ENCODE measurements around the gene EXTL1.

EXTL1 gene

DNA sequence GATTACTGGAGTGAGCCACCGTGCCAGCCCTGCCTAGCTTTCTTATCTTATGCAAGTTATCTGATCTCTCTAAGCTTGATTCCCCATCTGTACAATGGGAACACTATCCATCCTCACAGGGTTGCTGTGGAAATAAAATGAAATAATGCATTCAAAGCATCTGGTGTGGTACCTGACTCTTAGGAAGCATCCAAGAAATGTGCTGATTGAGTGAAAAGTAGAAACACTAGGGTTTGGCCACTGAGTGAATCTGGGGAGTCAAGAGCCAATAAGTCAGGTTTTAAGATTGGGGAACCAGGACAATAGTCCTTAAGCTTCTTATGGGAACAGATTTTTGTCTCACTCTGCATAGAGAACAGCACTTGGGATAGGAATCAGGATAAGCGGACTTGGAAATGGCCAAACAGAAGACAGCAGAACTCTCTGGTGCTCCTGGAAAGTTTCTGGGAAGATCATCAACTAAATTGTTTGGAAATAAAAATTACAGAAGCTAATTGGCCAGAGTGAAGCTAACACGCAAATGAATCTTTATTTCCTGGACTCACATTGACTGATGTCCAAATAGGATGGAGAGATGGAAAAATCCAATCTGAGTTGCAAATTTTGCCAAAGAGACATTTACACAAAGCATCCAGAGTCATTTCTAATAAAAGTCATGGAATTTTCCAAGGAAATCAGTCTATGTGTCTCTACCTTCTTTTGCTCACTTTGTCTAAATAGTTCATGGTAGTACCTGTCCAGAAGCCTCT, 27.0 kb upstream of the EXTL1 start:
- H3K27ac ChIP-seq, result peak overlapping the region in 7 of 11 experiments; percentile 96 to 100 (median 99); a peak in 10 of 22 replicates
- no peak for TF ChIP-seq Cebpa-rat (IDR thresholded peaks at IDR 0.05)
- H3K9ac ChIP-seq, result no peak overlapping the region

DNA sequence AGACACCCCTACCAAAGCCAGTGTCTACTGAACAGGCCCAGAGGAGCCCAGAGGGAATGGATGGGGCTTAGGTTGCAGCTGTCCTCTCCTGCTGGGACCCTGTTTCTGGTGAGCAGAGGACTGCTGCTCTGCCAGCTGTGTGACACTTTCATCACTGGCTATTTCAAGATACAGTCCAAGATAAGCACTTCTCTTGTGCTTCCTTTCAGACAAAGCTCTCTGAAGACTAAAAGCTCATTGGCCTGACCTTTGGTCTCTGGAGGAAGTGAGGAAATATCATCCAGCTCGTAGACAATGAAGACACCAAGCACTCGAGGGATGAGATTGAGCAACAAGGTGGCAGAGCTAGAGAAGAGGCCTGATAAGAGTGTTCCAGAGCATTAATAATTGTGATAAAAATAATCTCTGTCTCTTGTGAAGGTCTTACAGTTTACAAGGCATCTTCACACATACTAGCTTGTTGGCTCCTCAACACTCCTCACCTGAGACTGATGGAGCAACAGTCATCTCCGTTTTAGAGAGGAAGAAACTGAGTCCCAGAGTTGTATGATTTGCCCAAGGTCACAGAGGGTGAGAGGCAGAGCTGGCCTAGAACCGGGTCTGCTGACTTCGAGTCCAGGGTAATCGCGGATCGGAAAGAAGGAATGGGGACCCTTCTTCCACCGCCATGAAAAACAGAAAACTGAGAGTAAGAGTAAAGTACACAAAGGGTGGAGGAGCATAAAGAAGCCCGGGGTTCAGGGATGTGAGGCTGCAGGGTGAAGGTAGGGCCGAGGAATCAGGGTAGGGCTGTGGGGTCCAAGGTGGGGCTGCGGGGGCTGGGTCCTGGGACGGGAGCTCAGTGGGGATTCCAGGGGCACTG, 24.4 kb upstream of the EXTL1 start:
- H3K36me3 ChIP-seq, result peaks cover 0 to 6% (median 0%) of the 10 kb centered on the region in 11 experiments; a peak in 1 of 22 replicates
- H3K9ac ChIP-seq, result peak overlapping the region; percentile 81 to 96 (median 88)
- no peaks in the 10 kb centered on the region for H3K27me3 ChIP-seq
- peaks cover 33 to 60% (median 55%) of the 10 kb centered on the region in 10 experiments for H3K4me1 ChIP-seq
- TF ChIP-seq Cebpa-rat (IDR thresholded peaks at IDR 0.05), result peak in 10 of 11 experiments; percentile 65 to 99 (median 96); a peak in 21 of 22 replicates
- peak overlapping the region; percentile 82 to 100 (median 98) for H3K27ac ChIP-seq
- H3K4me3 ChIP-seq, result peak overlapping the region; percentile 60 to 77 (median 68)
- H3K4me2 ChIP-seq, result peak overlapping the region; percentile 85 to 98 (median 90)
- H3K9me3 ChIP-seq (replicated peaks in 1 of 11), result no peaks in the 10 kb centered on the region
- no peaks in the 10 kb centered on the region for H4K20me1 ChIP-seq

More for the DNA sequence above, 27.0 kb upstream of the EXTL1 start:
- Histone ChIP-seq H4K20me1 (no peaks in the 10 kb centered on the region; a peak in 1 of 22 replicates), H3K4me3 (no peak overlapping the region), H3K4me2 (peak overlapping the region in 6 of 11 experiments; percentile 5 to 98 (median 71); a peak in 8 of 22 replicates), H3K27me3 (no peaks in the 10 kb centered on the region), H3K9me3 (replicated peaks in 1 of 11) (no peaks in the 10 kb centered on the region), H3K36me3 (peaks cover 0 to 6% (median 0%) of the 10 kb centered on the region in 11 experiments; a peak in 2 of 22 replicates), H3K4me1 (peaks cover 56 to 86% (median 81%) of the 10 kb centered on the region in 10 experiments)

DNA sequence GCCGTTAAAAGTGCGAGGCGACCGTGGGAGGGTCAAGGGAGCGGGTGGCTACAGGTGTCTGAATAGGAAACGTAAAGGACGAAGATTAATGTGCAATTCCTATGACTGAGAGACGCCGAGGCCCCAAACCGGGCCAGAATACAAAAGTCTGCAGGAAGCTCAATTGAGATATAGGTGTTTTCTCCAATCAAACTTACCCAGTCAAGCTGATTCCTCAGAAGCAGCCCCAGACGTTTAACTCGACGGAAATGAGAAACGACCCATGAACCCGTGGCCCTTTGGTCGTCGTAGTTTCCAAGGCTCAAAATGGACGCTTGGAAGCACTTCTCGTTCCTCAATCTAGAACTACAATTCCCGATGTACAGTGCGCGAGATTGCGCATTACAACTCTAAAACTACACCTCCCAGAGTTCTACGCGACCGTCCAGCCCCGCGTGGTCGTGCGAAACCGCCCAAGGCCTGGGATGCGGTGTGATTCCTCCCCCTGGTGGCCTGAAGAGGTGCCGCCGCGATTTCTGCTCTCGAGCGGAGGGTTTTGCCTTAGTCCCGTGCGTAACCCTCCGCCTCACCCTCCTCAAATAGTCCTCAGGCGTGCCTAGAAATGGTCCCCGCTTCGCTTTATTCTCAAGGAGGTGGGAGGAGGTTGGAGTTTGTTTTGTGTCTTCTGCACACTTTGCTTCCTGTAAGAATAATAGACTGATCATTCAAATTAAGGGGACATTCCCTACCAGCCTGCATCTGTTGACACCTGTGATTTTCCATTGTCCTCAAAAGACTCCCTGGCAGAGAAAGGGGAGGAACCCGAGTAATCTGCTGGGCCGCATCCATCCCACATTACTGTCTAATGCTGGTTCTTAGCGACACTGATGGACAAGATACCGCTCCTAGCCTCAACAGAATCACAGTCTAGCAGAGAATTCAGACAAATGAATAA, 23.5 kb upstream of the EXTL1 start, which contains the start of gene PAFAH2:
PAFAH2 (minus strand) TSS at position 236 of the 934 bp plus-strand sequence. CDS start 7,247 bp downstream, outside the sequence.
- Histone ChIP-seq H3K9me3 (replicated peaks in 1 of 11) (no peaks in the 10 kb centered on the region), H3K4me3 (peak within 1 kb of the TSS; percentile 60 to 77 (median 68)), H3K27me3 (no peaks in the 10 kb centered on the region), H3K4me1 (peaks cover 27 to 57% (median 51%) of the 10 kb centered on the region in 10 experiments), H3K36me3 (peaks cover 0 to 3% (median 0%) of the 10 kb centered on the region in 11 experiments; a peak in 1 of 22 replicates), H3K4me2 (peak within 1 kb of the TSS; percentile 85 to 98 (median 90)), H3K27ac (peak within 1 kb of the TSS; percentile 82 to 100 (median 98)), H3K9ac (peak within 1 kb of the TSS; percentile 81 to 96 (median 88)), H4K20me1 (no peaks in the 10 kb centered on the region)
- TF ChIP-seq Cebpa-rat (IDR thresholded peaks at IDR 0.05), result no peak

DNA sequence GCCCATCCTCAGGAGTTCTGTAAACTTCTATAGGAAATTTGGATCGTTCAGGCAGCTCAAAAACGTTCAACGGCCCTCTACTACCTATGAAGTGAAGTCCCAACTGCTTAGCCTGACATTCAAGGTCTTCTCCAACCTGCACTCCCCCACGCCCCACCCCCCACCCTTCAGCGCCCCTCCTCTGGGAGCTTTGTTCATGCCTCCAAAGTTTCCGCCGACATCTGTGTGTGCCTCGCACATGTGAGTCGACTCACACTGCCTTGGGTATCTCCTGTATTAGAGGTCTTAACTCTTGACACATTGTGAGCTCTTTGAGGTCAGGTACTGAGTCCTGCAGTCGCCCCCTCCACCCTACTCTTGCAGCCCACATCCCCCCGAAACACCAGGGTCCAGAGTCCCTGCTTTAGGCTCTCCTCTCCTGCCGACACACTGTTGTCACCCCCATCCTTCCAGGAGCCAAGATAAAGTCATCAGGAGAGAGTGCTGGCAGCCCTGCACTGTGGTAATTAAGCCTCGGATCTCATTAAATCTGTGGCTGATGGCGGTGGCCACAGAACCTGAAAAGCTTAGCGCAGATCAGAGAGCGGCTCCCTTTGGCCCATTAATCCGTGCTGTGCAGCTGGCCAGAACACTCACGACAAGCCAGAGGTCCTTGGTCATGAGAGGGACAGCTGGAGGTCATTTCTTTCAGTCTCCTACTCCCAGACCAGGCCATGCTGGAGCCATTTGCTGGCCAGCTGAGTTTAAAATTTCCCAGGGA, 22.4 kb upstream of the EXTL1 start:
- peak overlapping the region in 5 of 11 experiments; percentile 50 to 99 (median 68); a peak in 8 of 22 replicates for H3K27ac ChIP-seq

DNA sequence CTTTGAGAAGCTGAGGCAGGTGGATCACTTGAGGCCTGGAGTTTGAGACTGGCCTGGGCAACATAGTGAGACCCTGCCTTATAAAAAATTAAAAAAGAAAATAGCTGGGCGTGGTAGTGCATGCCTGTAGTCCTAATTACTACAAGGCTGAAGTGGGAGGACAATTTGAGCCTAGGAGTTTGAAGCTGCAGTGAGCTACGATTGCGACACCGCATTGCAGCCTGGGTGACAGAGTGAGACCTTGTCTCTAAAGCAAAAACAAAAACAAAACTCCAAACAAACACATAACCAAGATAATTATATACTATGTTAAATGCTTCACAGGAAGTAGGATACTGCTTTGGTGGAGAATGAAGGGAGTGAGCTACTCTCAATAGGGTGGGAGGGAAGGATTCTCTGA, 18.3 kb upstream of the EXTL1 start:
- Histone ChIP-seq H3K4me2 (peak overlapping the region; percentile 21 to 74 (median 64); a peak in 20 of 22 replicates), H3K36me3 (no peaks in the 10 kb centered on the region), H4K20me1 (no peaks in the 10 kb centered on the region), H3K9ac (no peak overlapping the region), H3K4me3 (no peak overlapping the region), H3K27ac (peak overlapping the region in 6 of 11 experiments; percentile 11 to 61 (median 43); a peak in 4 of 22 replicates), H3K9me3 (replicated peaks in 1 of 11) (no peaks in the 10 kb centered on the region), H3K27me3 (no peaks in the 10 kb centered on the region), H3K4me1 (peaks cover 13 to 50% (median 38%) of the 10 kb centered on the region in 10 experiments)
- peak in 10 of 11 experiments; percentile 27 to 88 (median 80); a peak in 16 of 22 replicates for TF ChIP-seq Cebpa-rat (IDR thresholded peaks at IDR 0.05)

More for the DNA sequence above, 22.4 kb upstream of the EXTL1 start:
- H3K27me3 ChIP-seq, result no peaks in the 10 kb centered on the region
- no peaks in the 10 kb centered on the region for H3K9me3 ChIP-seq (replicated peaks in 1 of 11)
- peak overlapping the region in 6 of 11 experiments; percentile 50 to 83 (median 62); a peak in 8 of 22 replicates for H3K4me2 ChIP-seq
- H3K36me3 ChIP-seq, result no peaks in the 10 kb centered on the region
- no peak overlapping the region for H3K4me3 ChIP-seq
- peaks cover 34 to 56% (median 52%) of the 10 kb centered on the region in 10 experiments for H3K4me1 ChIP-seq
- no peak for TF ChIP-seq Cebpa-rat (IDR thresholded peaks at IDR 0.05)
- H3K9ac ChIP-seq, result peak overlapping the region in 3 of 11 experiments; percentile 52 to 60 (median 58); a peak in 7 of 22 replicates
- no peaks in the 10 kb centered on the region for H4K20me1 ChIP-seq

DNA sequence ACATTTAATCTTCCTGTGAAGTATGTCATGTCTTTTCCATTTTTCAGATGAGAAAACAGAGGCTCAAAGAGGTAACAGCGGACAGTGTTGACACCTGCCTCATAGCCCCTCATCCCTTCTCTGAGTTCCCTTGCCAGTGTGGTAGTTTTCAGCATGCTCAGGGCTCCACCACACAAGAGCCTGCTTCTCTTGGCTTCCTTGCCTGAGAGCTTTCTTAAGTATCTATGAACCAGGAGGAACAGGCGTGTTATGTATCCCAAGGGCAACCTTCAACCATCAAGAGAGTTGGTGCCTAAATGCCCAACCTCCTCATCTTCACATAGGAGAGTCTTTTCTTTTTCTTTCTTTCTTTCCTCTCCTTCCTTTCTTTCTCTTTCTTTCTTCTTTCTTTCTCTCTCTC, 17.8 kb upstream of the EXTL1 start:
- Histone ChIP-seq H4K20me1 (no peaks in the 10 kb centered on the region), H3K27me3 (no peaks in the 10 kb centered on the region)

DNA sequence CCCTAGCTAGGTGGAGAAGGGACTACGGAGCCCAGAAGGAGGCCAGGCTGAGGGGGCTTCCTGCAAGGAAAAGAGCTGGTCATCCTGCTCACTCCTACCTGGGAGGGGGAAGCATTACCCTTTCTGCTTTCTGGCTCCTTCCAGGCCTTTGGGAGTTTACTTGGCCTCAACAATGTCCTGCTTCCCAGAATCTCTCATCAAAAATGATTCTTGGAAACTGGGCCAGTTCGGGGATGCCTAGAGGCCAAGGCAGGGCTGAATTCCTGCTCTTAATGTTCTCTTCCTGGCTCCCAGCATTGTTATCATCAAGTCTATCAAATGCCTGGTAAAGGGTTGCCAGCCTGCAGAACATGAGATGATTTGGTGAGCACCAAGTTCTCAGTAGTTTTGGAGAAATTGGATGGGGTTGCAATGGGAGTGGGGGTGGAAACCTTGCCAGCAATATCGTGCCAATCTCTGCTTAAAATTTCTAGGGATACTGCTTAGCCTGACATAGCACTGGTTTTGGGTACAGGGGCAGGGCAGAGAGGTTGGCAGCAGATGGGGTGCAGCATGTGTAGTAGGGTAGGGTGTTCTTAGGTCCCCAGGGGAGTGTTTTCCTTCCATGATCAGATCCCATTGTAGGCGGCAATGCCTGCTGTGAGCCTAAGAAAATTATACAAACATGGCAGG, 16.0 kb upstream of the EXTL1 start:
- H3K4me1 ChIP-seq, result peaks cover 9 to 60% (median 41%) of the 10 kb centered on the region in 10 experiments
- H3K4me3 ChIP-seq, result no peak overlapping the region
- H3K27ac ChIP-seq, result no peak overlapping the region
- no peaks in the 10 kb centered on the region for H4K20me1 ChIP-seq
- no peak overlapping the region for H3K9ac ChIP-seq
- H3K4me2 ChIP-seq, result peak overlapping the region in 1 of 11 experiments; percentile 14; a peak in 1 of 22 replicates
- TF ChIP-seq Cebpa-rat (IDR thresholded peaks at IDR 0.05), result no peak
- no peaks in the 10 kb centered on the region for H3K27me3 ChIP-seq
- H3K36me3 ChIP-seq, result no peaks in the 10 kb centered on the region
- no peaks in the 10 kb centered on the region for H3K9me3 ChIP-seq (replicated peaks in 1 of 11)

More for the DNA sequence above, 17.8 kb upstream of the EXTL1 start:
- TF ChIP-seq Cebpa-rat (IDR thresholded peaks at IDR 0.05), result no peak
- Histone ChIP-seq H3K9me3 (replicated peaks in 1 of 11) (no peaks in the 10 kb centered on the region), H3K4me3 (no peak overlapping the region; a peak in 1 of 20 replicates), H3K4me1 (peaks cover 9 to 46% (median 34%) of the 10 kb centered on the region in 10 experiments), H3K9ac (peak overlapping the region in 1 of 11 experiments; percentile 37; a peak in 1 of 22 replicates), H3K4me2 (peak overlapping the region; percentile 21 to 74 (median 64); a peak in 21 of 22 replicates), H3K27ac (peak overlapping the region in 6 of 11 experiments; percentile 11 to 61 (median 43); a peak in 6 of 22 replicates), H3K36me3 (no peaks in the 10 kb centered on the region)
